Body of pancreas (tissue), 4 donors: Measurements from ENCODE around the gene CTNNA2.

ENCODE experiments used
- CTCF ChIP-seq, 7 experiments: fragments of 450-650 bp in 4 of 7; fragments of 200-600 bp in 3 of 7; sonication (generic) in 3 of 7; IDR thresholded peaks; one replicate each; pipeline ENCODE4 v1.5.1; 2016 to 2019; ENCODE audit warnings: antibody characterized with exemption in 7 of 7
- POLR2A ChIP-seq, 3 donors: fragments of 450-650 bp; IDR thresholded peaks; one replicate each; pipeline ENCODE4 v1.6.1; 2016; ENCODE audit warnings: antibody characterized with exemption in 3 of 3, mild to moderate bottlenecking in 2 of 3

GRCh38 chr2:79593237-79593867 lies 80.5 kb downstream of the CTNNA2 start:
- TF ChIP-seq CTCF (IDR thresholded peaks at IDR 0.05) = no peak
- TF ChIP-seq POLR2A (IDR thresholded peaks at IDR 0.05) = no peak
